DND-41 (cell line): Measurements from ENCODE around the gene RALGAPA2.

Experiments
- ATAC-seq: fragments of 200-7000 bp; cut with Tn5 transposase; 3 replicates; pipeline ENCODE4 v1.9.1; 2021; ENCODE audit warnings: low read depth; ENCODE audit not compliant: insufficient read depth
- DNase-seq: peaks from one replicate; pipeline ENCODE4 v3.0.0-alpha.2; 2020
- H2AFZ ChIP-seq: 2 replicates; pipeline ENCODE4 v1.6.0; 2012; ENCODE audit warnings: low read depth, low read length
- H3K27ac ChIP-seq: 2 replicates; pipeline ENCODE4 v1.5.1; 2012; ENCODE audit warnings: low read length, inconsistent platforms
- H3K27me3 ChIP-seq: fragments of 200-600 bp; sonication (generic); 2 replicates; pipeline ENCODE4 v1.6.0; 2012; ENCODE audit warnings: low read length, mild to moderate bottlenecking, inconsistent platforms; ENCODE audit not compliant: insufficient read depth, poor library complexity
- H3K36me3 ChIP-seq: 2 replicates; pipeline ENCODE4 v1.5.1; 2012; ENCODE audit warnings: low read length, inconsistent platforms; ENCODE audit not compliant: insufficient read depth
- H3K4me1 ChIP-seq: 2 replicates; pipeline ENCODE4 v1.5.1; 2012; ENCODE audit warnings: mild to moderate bottlenecking, low read length; ENCODE audit not compliant: insufficient read depth
- H3K4me2 ChIP-seq: 2 replicates; pipeline ENCODE4 v1.6.0; 2012; ENCODE audit warnings: mild to moderate bottlenecking, moderate library complexity, low read length, inconsistent platforms; ENCODE audit not compliant: insufficient read depth
- H3K4me3 ChIP-seq, 2 experiments: fragments of 200-600 bp in 1 of 2; shearing (Covaris generic) in 1 of 2; 2 replicates each; pipeline ENCODE4 v1.5.1; 2012 to 2016; ENCODE audit warnings: inconsistent platforms in 2 of 2, low read length in 2 of 2, mild to moderate bottlenecking in 2 of 2, low read depth in 1 of 2, moderate library complexity in 1 of 2
- H3K79me2 ChIP-seq: 2 replicates; pipeline ENCODE4 v1.6.0; 2012; ENCODE audit warnings: low read length, inconsistent platforms; ENCODE audit not compliant: insufficient read depth
- H3K9ac ChIP-seq: 2 replicates; pipeline ENCODE4 v1.6.0; 2012; ENCODE audit warnings: low read depth, mild to moderate bottlenecking, inconsistent platforms, low read length, moderate library complexity
- H3K9me3 ChIP-seq: 2 replicates; pipeline ENCODE4 v1.5.1; 2012; ENCODE audit warnings: low read length, moderate library complexity, mild to moderate bottlenecking, inconsistent platforms; ENCODE audit not compliant: insufficient read depth, severe bottlenecking
- H4K20me1 ChIP-seq: 2 replicates; pipeline ENCODE4 v1.6.0; 2012; ENCODE audit warnings: low read length; ENCODE audit not compliant: insufficient read depth
- EZH2 ChIP-seq: IDR thresholded peaks from 3 replicates; pipeline ENCODE4 v1.6.1; 2012; ENCODE audit warnings: borderline replicate concordance, low read depth, mild to moderate bottlenecking, moderate library complexity, low read length, inconsistent platforms; ENCODE audit not compliant: severe bottlenecking
- TF ChIP-seq, protein P1 (sequence below): IDR thresholded peaks from 2 replicates; pipeline ENCODE4 v1.5.1; 2012; ENCODE audit warnings: borderline replicate concordance, low read length, moderate library complexity, mild to moderate bottlenecking; ENCODE audit not compliant: poor library complexity, severe bottlenecking; ENCODE audit errors: extremely low read depth

Gene RALGAPA2

GRCh38 chr20:20518263-20518662, 194.2 kb downstream of the RALGAPA2 start:
- no peak for DNase-seq
- H3K4me2 ChIP-seq, result no peak overlapping the region
- no peak overlapping the region for H3K9ac ChIP-seq
- no peaks in the 10 kb centered on the region for H3K27me3 ChIP-seq
- no peak overlapping the region for H2AFZ ChIP-seq
- no peaks in the 10 kb centered on the region for H3K79me2 ChIP-seq
- peaks cover 21% of the 10 kb centered on the region for H3K9me3 ChIP-seq
- H3K4me3 ChIP-seq, result no peak overlapping the region
- H4K20me1 ChIP-seq, result no peaks in the 10 kb centered on the region
- no peaks in the 10 kb centered on the region for H3K4me1 ChIP-seq
- ATAC-seq, result no peak
- peaks cover 44% of the 10 kb centered on the region for H3K36me3 ChIP-seq
- TF ChIP-seq, protein P1, sequence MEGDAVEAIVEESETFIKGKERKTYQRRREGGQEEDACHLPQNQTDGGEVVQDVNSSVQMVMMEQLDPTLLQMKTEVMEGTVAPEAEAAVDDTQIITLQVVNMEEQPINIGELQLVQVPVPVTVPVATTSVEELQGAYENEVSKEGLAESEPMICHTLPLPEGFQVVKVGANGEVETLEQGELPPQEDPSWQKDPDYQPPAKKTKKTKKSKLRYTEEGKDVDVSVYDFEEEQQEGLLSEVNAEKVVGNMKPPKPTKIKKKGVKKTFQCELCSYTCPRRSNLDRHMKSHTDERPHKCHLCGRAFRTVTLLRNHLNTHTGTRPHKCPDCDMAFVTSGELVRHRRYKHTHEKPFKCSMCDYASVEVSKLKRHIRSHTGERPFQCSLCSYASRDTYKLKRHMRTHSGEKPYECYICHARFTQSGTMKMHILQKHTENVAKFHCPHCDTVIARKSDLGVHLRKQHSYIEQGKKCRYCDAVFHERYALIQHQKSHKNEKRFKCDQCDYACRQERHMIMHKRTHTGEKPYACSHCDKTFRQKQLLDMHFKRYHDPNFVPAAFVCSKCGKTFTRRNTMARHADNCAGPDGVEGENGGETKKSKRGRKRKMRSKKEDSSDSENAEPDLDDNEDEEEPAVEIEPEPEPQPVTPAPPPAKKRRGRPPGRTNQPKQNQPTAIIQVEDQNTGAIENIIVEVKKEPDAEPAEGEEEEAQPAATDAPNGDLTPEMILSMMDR, result no peak
- TF ChIP-seq EZH2, result no peak
- no peak overlapping the region for H3K27ac ChIP-seq

DNA sequence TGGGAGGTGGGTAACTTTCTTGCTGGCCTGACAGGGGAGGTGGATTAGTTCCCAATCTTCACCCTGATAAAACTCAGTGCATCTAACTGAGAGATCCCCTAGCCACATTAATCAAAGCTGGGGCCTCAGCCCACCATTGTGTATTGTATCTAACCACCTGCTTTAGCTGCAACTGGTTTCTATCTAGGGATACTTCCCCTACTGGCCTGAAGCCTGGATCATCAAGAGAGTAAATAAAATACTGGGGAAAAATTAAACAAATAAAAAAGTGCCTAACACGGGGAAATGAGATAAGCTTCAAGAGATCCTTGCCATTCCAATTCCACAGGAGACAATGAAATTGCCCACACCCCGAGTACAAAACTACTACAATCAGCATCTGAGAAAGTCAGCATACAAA, 195.1 kb downstream of the RALGAPA2 start:
- Histone ChIP-seq H3K9me3 (peaks cover 21% of the 10 kb centered on the region), H3K27ac (no peak overlapping the region), H4K20me1 (no peaks in the 10 kb centered on the region), H3K9ac (no peak overlapping the region), H3K79me2 (no peaks in the 10 kb centered on the region), H3K4me3 (no peak overlapping the region), H3K27me3 (no peaks in the 10 kb centered on the region), H3K36me3 (peaks cover 53% of the 10 kb centered on the region), H2AFZ (no peak overlapping the region), H3K4me2 (no peak overlapping the region), H3K4me1 (no peaks in the 10 kb centered on the region)
- TF ChIP-seq EZH2, result no peak
- TF ChIP-seq, protein P1, result no peak
- DNase-seq, result no peak
- no peak for ATAC-seq

- no peak overlapping the region for H2AFZ ChIP-seq
- peaks cover 53% of the 10 kb centered on the region for H3K36me3 ChIP-seq
- DNase-seq, result no peak
- H3K79me2 ChIP-seq, result no peaks in the 10 kb centered on the region
- no peak overlapping the region for H3K9ac ChIP-seq
- H3K27ac ChIP-seq, result no peak overlapping the region
- H3K4me1 ChIP-seq, result no peaks in the 10 kb centered on the region
- H4K20me1 ChIP-seq, result no peaks in the 10 kb centered on the region
- no peak for TF ChIP-seq EZH2
- TF ChIP-seq, protein P1, result no peak
- H3K27me3 ChIP-seq, result no peaks in the 10 kb centered on the region
- no peak overlapping the region for H3K4me2 ChIP-seq
- no peak for ATAC-seq
- H3K9me3 ChIP-seq, result peaks cover 21% of the 10 kb centered on the region
- no peak overlapping the region for H3K4me3 ChIP-seq
Measured at GRCh38 chr20:20513720-20514119, 198.7 kb downstream of the RALGAPA2 start.

GRCh38 chr20:20505554-20505953, 206.9 kb downstream of the RALGAPA2 start:
- H3K27me3 ChIP-seq, result no peaks in the 10 kb centered on the region

More at GRCh38 chr20:20505554-20505953, 206.9 kb downstream of the RALGAPA2 start:
- peak; percentile 73 for ATAC-seq
- no peak overlapping the region for H3K9ac ChIP-seq
- H3K4me3 ChIP-seq, result no peak overlapping the region
- no peaks in the 10 kb centered on the region for H4K20me1 ChIP-seq
- H3K79me2 ChIP-seq, result no peaks in the 10 kb centered on the region
- DNase-seq, result peak; percentile 20
- H3K27ac ChIP-seq, result no peak overlapping the region
- no peaks in the 10 kb centered on the region for H3K9me3 ChIP-seq
- H3K4me2 ChIP-seq, result no peak overlapping the region
- H3K36me3 ChIP-seq, result peaks cover 32% of the 10 kb centered on the region
- no peaks in the 10 kb centered on the region for H3K4me1 ChIP-seq
- H2AFZ ChIP-seq, result no peak overlapping the region
- TF ChIP-seq, protein P1, result no peak
- no peak for TF ChIP-seq EZH2
